ELF-1 (cell line): ENCODE measurements around the gene SLC8A1.

Experiments used
- DNase-seq: peaks from one replicate; pipeline ENCODE4 v3.0.0-alpha.2; 2016; ENCODE audit warnings: low read depth, low spot score

SLC8A1 gene

GRCh38 chr2:40421631-40422297, 30.1 kb downstream of the SLC8A1 start:
- DNase-seq = no peak

GRCh38 chr2:40420478-40420877, 31.4 kb downstream of the SLC8A1 start:
- no peak for DNase-seq

DNA sequence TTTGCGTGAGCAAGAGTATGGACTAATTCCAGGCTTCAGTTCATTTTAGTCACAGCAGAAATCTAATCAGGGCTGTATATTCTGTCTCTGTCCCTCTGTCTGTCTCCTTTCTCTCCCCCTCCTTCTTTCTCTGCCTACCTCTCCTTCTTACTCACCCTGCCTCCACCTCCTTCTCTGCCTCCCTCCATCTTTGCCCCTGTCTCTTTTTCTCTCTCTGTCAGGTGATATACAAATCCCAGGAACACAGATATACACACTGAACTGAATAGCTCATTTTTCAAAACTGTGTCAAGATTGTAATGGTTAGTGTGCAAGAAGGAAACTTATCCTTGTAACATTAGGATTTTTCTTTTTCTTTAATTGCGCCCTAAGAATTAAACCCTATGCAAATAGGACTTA, 32.5 kb downstream of the SLC8A1 start:
- no peak for DNase-seq

- DNase-seq = no peak
Observed at GRCh38 chr2:40418614-40419363, 33.1 kb downstream of the SLC8A1 start.

DNA sequence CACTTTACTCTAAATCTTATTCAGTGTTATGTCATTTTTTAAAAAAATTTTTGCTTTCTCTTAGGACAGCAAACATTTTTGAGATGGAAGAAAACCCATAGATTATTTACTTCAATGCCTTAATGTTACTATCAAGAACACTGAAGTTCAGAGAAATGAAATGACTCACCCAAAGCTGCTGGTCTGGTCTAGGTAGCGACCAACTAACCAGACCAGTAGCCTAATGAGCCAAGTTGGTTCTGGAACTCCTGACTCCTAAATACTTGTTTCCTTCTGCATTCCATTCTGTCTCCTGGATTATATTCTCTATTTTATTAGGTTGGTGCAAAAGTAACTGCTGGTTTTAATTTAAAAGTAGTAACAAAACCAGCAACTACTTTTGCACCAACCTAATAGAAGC, 35.4 kb downstream of the SLC8A1 start:
- no peak for DNase-seq

- DNase-seq = no peak
Observed at GRCh38 chr2:40415391-40415790, 36.5 kb downstream of the SLC8A1 start.

GRCh38 chr2:40412456-40412855, 39.4 kb downstream of the SLC8A1 start:
- no peak for DNase-seq

GRCh38 chr2:40410695-40411094, 41.2 kb downstream of the SLC8A1 start:
- no peak for DNase-seq

DNA sequence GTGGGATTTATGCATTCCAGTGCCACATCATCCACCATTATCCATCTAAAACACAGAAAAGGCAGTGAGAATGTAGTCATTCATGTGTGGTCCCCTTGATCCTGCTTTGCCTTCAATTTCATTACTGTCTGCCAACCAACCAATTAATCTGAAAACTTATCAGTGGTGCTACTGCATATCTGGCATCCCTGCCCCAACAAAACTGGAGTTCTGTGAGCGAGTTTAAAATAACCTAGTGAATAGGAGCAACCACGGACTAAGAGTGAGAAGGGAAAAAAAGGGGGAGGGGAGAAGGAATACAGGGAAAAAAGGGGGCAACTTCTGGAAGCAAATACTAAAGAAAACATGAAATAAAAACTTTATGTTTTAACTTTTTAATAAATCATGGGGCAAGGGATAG, 42.2 kb downstream of the SLC8A1 start:
- no peak for DNase-seq

DNA sequence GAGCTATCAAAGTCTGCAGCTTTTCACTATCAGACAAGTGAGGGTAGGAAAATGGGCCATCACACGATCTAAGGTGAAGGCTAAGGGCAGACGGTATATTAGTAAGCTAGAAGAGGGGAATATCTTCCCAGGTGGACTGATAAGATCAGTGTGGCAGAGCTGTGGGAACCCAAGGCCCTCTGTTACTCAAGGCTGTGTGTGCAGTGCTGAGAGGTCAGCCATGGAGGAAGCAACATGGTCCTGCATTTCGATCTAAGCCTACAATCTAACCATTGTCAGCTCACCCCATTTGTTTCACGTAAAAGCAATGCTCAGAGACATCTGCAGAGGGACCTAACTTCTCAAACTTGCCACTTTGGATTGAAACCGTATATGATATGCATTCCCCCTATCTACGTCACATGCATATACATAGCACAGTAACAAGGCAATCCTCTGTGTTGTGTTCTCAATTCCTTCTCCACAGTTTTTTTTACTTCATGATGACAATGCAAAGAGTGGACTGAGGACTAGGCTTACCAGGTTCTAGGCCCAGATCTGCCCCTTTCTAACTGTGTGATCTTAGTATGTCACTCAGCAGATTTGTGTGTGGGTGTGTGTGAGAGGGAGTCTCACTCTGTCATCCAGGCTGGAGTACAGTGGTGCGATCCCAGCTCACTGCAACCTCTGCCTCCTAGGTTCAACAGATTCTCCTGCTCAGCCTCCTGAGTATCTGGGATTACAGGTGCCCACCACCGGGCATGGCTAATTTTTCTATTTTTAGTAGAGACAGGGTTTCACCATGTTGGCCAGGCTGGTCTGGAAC, 45.2 kb downstream of the SLC8A1 start:
- DNase-seq = no peak

- no peak for DNase-seq
Observed at GRCh38 chr2:40405465-40405864, 46.4 kb downstream of the SLC8A1 start.

- DNase-seq = no peak
Observed at GRCh38 chr2:40404517-40404916, 47.4 kb downstream of the SLC8A1 start.

- no peak for DNase-seq
Observed at GRCh38 chr2:40403233-40403836, 48.6 kb downstream of the SLC8A1 start.

- no peak for DNase-seq
Observed at GRCh38 chr2:40401896-40402295, 50.0 kb downstream of the SLC8A1 start.

- no peak for DNase-seq
Observed at GRCh38 chr2:40400336-40400953, 51.4 kb downstream of the SLC8A1 start.

GRCh38 chr2:40397765-40398164, 54.1 kb downstream of the SLC8A1 start:
- DNase-seq = no peak

GRCh38 chr2:40396124-40396523, 55.8 kb downstream of the SLC8A1 start:
- DNase-seq = no peak

- DNase-seq = no peak
Observed at GRCh38 chr2:40395169-40396073, 56.5 kb downstream of the SLC8A1 start.

DNA sequence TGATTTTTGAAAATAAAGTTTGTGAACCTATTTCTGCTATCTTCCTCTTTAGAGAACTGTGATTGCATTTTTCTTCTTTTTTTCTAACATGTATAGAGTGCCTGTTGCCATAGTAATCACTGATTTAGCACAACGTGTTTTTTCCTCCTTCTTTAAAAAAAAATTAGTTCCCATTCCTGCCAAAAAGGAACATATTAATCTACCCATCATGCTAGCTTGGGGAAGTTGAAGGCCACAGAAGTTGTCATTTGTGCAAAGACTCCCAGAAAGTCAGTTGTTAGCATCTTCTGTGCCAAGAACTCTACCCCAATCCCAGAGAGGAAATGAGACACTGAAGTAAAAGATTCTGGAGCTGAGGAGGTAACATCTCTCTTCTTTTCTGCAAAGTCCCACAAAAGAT, 57.3 kb downstream of the SLC8A1 start:
- DNase-seq = no peak

- no peak for DNase-seq
Observed at GRCh38 chr2:40394031-40394430, 57.9 kb downstream of the SLC8A1 start.

- DNase-seq = no peak
Observed at GRCh38 chr2:40388161-40388560, 63.7 kb downstream of the SLC8A1 start.
